ENCODE results near the gene CFDP1. TPM values are rescaled to one million over a fixed set of nuclear protein-coding genes. Genes with fewer than 3 reads are reported as not detected.

CFDP1 gene
- total and polyA plus RNA-seq, 2 donors (not counting 3 experiments of a cell fraction or from before 2014, with no cell fraction given) = 17.8 to 53.8 TPM

- H3K27me3 ChIP-seq (ENCODE audit: control insufficient read depth in 2 of 2, insufficient read depth in 2 of 2, low read length in 2 of 2) = no peaks in the 10 kb centered on the region
- no peaks in the 10 kb centered on the region for H3K36me3 ChIP-seq (ENCODE audit: control insufficient read depth in 2 of 2, extremely low read depth in 1 of 2, insufficient read depth in 2 of 2, low read length in 2 of 2)
- DNase-seq (ENCODE audit: low read depth, low spot score) (no peak), FAIRE-seq (no peak)
- H3K9me3 ChIP-seq (replicated peaks; ENCODE audit: control insufficient read depth, insufficient read depth, low read length) = no peaks in the 10 kb centered on the region
- intact Hi-C loops (cut with micrococcal nuclease) = no loop called here
- H3K9me1 ChIP-seq (replicated peaks; ENCODE audit: control insufficient read depth, extremely low read depth, insufficient read depth, low read length) = no peaks in the 10 kb centered on the region
- TF ChIP-seq GATA2 (IDR thresholded peaks at IDR 0.05; ENCODE audit: insufficient read depth, insufficient read length, low read depth, low read length) (no peak), EZH2 (IDR thresholded peaks at IDR 0.05; ENCODE audit: borderline replicate concordance, low read depth, low read length, severe bottlenecking) (no peak), JUN (IDR thresholded peaks at IDR 0.05; ENCODE audit: borderline replicate concordance, insufficient read depth, insufficient read length, low read depth) (no peak), FOS (IDR thresholded peaks at IDR 0.05; ENCODE audit: borderline replicate concordance, insufficient read depth, low read length) (no peak), MAX (IDR thresholded peaks at IDR 0.05; ENCODE audit: insufficient read depth, insufficient read length) (no peak), MYC (IDR thresholded peaks at IDR 0.05; ENCODE audit: low read depth, low read length) (no peak)
- no peaks in the 10 kb centered on the region for H3K79me2 ChIP-seq (ENCODE audit: control insufficient read depth, insufficient read depth, low read length)
- dilution Hi-C loops (cut with MboI; ENCODE audit: extremely low pct_ligation_motif_present, low sequenced_read_pairs) = no loop called here
- no peak overlapping the region for H3K27ac ChIP-seq (ENCODE audit: insufficient read depth, low read depth, low read length)
- CTCF ChIA-PET = interaction anchor here (0.8 to 7.5 kb wide), 14 partner anchors 13 to 179 kb away, joined by 3 to 120 read pairs (median 4); no protein-coding TSS in a partner anchor
- H3K9ac ChIP-seq (replicated peaks; ENCODE audit: extremely low read depth, insufficient read depth, low read length) = no peak overlapping the region
- no TSS peak for BruUV-seq (replicated peaks)
- H4K20me1 ChIP-seq (replicated peaks; ENCODE audit: control insufficient read depth, extremely low read depth, insufficient read depth, low read length) = no peaks in the 10 kb centered on the region
- POLR2A ChIA-PET = interaction anchor here (1.4 kb wide), 1 partner anchor 38 kb away, joined by 7 read pairs; no protein-coding TSS in a partner anchor
- no peak overlapping the region for H3K4me3 ChIP-seq (replicated peaks in 1 of 3; ENCODE audit: insufficient read depth in 1 of 3, low read depth in 1 of 3, low read length in 3 of 3)
- H3K4me1 ChIP-seq (ENCODE audit: control insufficient read depth, extremely low read depth, insufficient read depth, low read length) = peaks cover 50% of the 10 kb centered on the region
- H3K4me2 ChIP-seq (ENCODE audit: insufficient read depth, low read length) = no peak overlapping the region
- H2AFZ ChIP-seq (ENCODE audit: low read depth, low read length) = no peak overlapping the region
These were observed 54.7 kb downstream of the CFDP1 start for GRCh38 chr16:75378616-75379015.

- Histone ChIP-seq H2AFZ (ENCODE audit: low read depth, low read length) (no peak overlapping the region), H3K27ac (ENCODE audit: insufficient read depth, low read depth, low read length) (peak overlapping the region; percentile 29), H3K79me2 (ENCODE audit: control insufficient read depth, insufficient read depth, low read length) (no peaks in the 10 kb centered on the region), H3K4me2 (ENCODE audit: insufficient read depth, low read length) (no peak overlapping the region), H3K9me3 (replicated peaks; ENCODE audit: control insufficient read depth, insufficient read depth, low read length) (no peaks in the 10 kb centered on the region), H3K9me1 (replicated peaks; ENCODE audit: control insufficient read depth, extremely low read depth, insufficient read depth, low read length) (no peaks in the 10 kb centered on the region), H3K9ac (replicated peaks; ENCODE audit: extremely low read depth, insufficient read depth, low read length) (peak overlapping the region; percentile 5), H3K4me3 (replicated peaks in 1 of 3; ENCODE audit: insufficient read depth in 1 of 3, low read depth in 1 of 3, low read length in 3 of 3) (no peak overlapping the region), H4K20me1 (replicated peaks; ENCODE audit: control insufficient read depth, extremely low read depth, insufficient read depth, low read length) (no peaks in the 10 kb centered on the region), H3K36me3 (ENCODE audit: control insufficient read depth in 2 of 2, extremely low read depth in 1 of 2, insufficient read depth in 2 of 2, low read length in 2 of 2) (no peaks in the 10 kb centered on the region), H3K4me1 (ENCODE audit: control insufficient read depth, extremely low read depth, insufficient read depth, low read length) (peaks cover 44% of the 10 kb centered on the region), H3K27me3 (ENCODE audit: control insufficient read depth in 2 of 2, insufficient read depth in 2 of 2, low read length in 2 of 2) (no peaks in the 10 kb centered on the region)
- FAIRE-seq (peak; percentile 89), DNase-seq (ENCODE audit: low read depth, low spot score) (peak; percentile 97)
- BruUV-seq (replicated peaks) = no TSS peak
- intact Hi-C loops (cut with micrococcal nuclease) = no loop called here
- ChIA-PET CTCF (interaction anchor here (0.6 to 3.2 kb wide), 14 partner anchors 11 to 178 kb away, joined by 3 to 7 read pairs (median 4); no protein-coding TSS in a partner anchor), POLR2A (interaction anchor here (0.8 to 1.4 kb wide), 2 partner anchors 37 to 72 kb away, joined by 3 to 7 read pairs; no protein-coding TSS in a partner anchor)
- TF ChIP-seq EZH2 (IDR thresholded peaks at IDR 0.05; ENCODE audit: borderline replicate concordance, low read depth, low read length, severe bottlenecking) = no peak
- peak; percentile 26 for TF ChIP-seq JUN (IDR thresholded peaks at IDR 0.05; ENCODE audit: borderline replicate concordance, insufficient read depth, insufficient read length, low read depth)
- TF ChIP-seq FOS (IDR thresholded peaks at IDR 0.05; ENCODE audit: borderline replicate concordance, insufficient read depth, low read length) = no peak
- no peak for TF ChIP-seq POLR2AphosphoS5 (IDR thresholded peaks at IDR 0.05; ENCODE audit: insufficient read depth, low read depth, low read length)
- TF ChIP-seq MAX (IDR thresholded peaks at IDR 0.05; ENCODE audit: insufficient read depth, insufficient read length) = peak; percentile 86
- TF ChIP-seq MYC (IDR thresholded peaks at IDR 0.05; ENCODE audit: low read depth, low read length) = no peak
- TF ChIP-seq POLR2A (IDR thresholded peaks at IDR 0.05; ENCODE audit: low read depth, low read length) = no peak
- dilution Hi-C loops (cut with MboI; ENCODE audit: extremely low pct_ligation_motif_present, low sequenced_read_pairs) = no loop called here
These were observed 55.4 kb downstream of the CFDP1 start for GRCh38 chr16:75377729-75378386.
